GM23338 (cell line): ENCODE data around the gene HSPD1. TPM values are rescaled to one million over a fixed set of nuclear protein-coding genes. Genes with fewer than 3 reads are reported as not detected.

Experiments used
- ATAC-seq: fragments of 200-7000 bp; cut with Tn5 transposase; 3 replicates; pipeline ENCODE4 v1.9.1; 2020
- DNase-seq: peaks from one replicate; pipeline ENCODE4 v3.0.0-alpha.2; 2015; ENCODE audit warnings: low spot score
- H2AFZ ChIP-seq: fragments of 200-600 bp; sonication (generic); 2 replicates; pipeline ENCODE4 v1.8.0; 2016; ENCODE audit warnings: antibody characterized with exemption, mild to moderate bottlenecking, moderate library complexity
- H3F3A ChIP-seq: fragments of 200-600 bp; sonication (generic); replicated peaks from 2 replicates; pipeline ENCODE4 v1.8.0; 2017; ENCODE audit warnings: antibody characterized with exemption, mixed run types, low read depth
- H3K27ac ChIP-seq: fragments of 200-600 bp; sonication (generic); 2 replicates; pipeline ENCODE4 v1.6.1; 2016; ENCODE audit warnings: low read depth
- H3K27me3 ChIP-seq: fragments of 200-600 bp; sonication (generic); 2 replicates; pipeline ENCODE4 v1.8.0; 2016; ENCODE audit warnings: mild to moderate bottlenecking, mixed run types, moderate library complexity; ENCODE audit not compliant: insufficient read depth
- H3K36me3 ChIP-seq: fragments of 200-600 bp; sonication (generic); 2 replicates; pipeline ENCODE4 v1.8.0; 2016; ENCODE audit warnings: mild to moderate bottlenecking; ENCODE audit not compliant: insufficient read depth
- H3K4me1 ChIP-seq: fragments of 200-600 bp; sonication (generic); 2 replicates; pipeline ENCODE4 v1.8.0; 2016; ENCODE audit warnings: mild to moderate bottlenecking, moderate library complexity; ENCODE audit not compliant: insufficient read depth
- H3K4me2 ChIP-seq: fragments of 200-600 bp; sonication (generic); 2 replicates; pipeline ENCODE4 v1.7.1; 2017; ENCODE audit warnings: mixed run types
- H3K4me3 ChIP-seq: fragments of 200-600 bp; sonication (generic); 2 replicates; pipeline ENCODE4 v1.6.1; 2016; ENCODE audit warnings: mixed run types
- H3K79me2 ChIP-seq: fragments of 200-600 bp; sonication (generic); replicated peaks from 2 replicates; pipeline ENCODE4 v1.8.0; 2017; ENCODE audit warnings: mild to moderate bottlenecking; ENCODE audit not compliant: insufficient read depth
- H3K9me2 ChIP-seq: fragments of 200-600 bp; sonication (generic); 2 replicates; pipeline ENCODE4 v1.8.0; 2017; ENCODE audit not compliant: insufficient read depth
- H4K20me1 ChIP-seq: fragments of 200-600 bp; sonication (generic); replicated peaks from 2 replicates; pipeline ENCODE4 v1.8.0; 2017; ENCODE audit warnings: mild to moderate bottlenecking; ENCODE audit not compliant: insufficient read depth
- H3K27ac Mint-ChIP-seq: 2 replicates; pipeline ENCODE4 v1.8.0; 2020; ENCODE audit warnings: inconsistent platforms, mild to moderate bottlenecking, moderate library complexity, mixed read lengths
- H3K27me3 Mint-ChIP-seq: 3 replicates; pipeline ENCODE4 v1.8.0; 2022; ENCODE audit warnings: low read depth, mild to moderate bottlenecking, moderate library complexity, mixed read lengths, inconsistent platforms; ENCODE audit not compliant: insufficient read depth, poor library complexity
- H3K36me3 Mint-ChIP-seq: 3 replicates; pipeline ENCODE4 v1.8.0; 2021; ENCODE audit warnings: low read depth, mild to moderate bottlenecking, inconsistent platforms, moderate library complexity, mixed read lengths
- H3K4me1 Mint-ChIP-seq: 3 replicates; pipeline ENCODE4 v1.8.0; 2020; ENCODE audit warnings: mild to moderate bottlenecking, inconsistent platforms, mixed read lengths
- H3K4me3 Mint-ChIP-seq: 3 replicates; pipeline ENCODE4 v1.8.0; 2021; ENCODE audit warnings: moderate library complexity, mild to moderate bottlenecking, inconsistent platforms, mixed read lengths
- H3K9me3 Mint-ChIP-seq: 3 replicates; pipeline ENCODE4 v1.8.0; 2020; ENCODE audit warnings: moderate library complexity, mild to moderate bottlenecking, inconsistent platforms, mixed read lengths
- CREB1 ChIP-seq: fragments of 250-450 bp; sonication (Bioruptor Pico); IDR thresholded peaks from 2 replicates; pipeline ENCODE4 v1.5.0; 2020; ENCODE audit warnings: low read depth, mild to moderate bottlenecking, moderate library complexity
- EZH2 ChIP-seq: fragments of 200-600 bp; sonication (generic); IDR thresholded peaks from one replicate; pipeline ENCODE4 v1.8.0; 2017; ENCODE audit warnings: antibody characterized with exemption, mild to moderate bottlenecking, low read depth; ENCODE audit not compliant: unreplicated experiment
- EZH2phosphoT487 ChIP-seq: fragments of 200-600 bp; sonication (generic); IDR thresholded peaks from one replicate; pipeline ENCODE4 v1.8.1; 2018; ENCODE audit warnings: antibody characterized with exemption; ENCODE audit not compliant: unreplicated experiment
- JUNB ChIP-seq: IDR thresholded peaks from one replicate; pipeline ENCODE4 v1.6.1; 2016; ENCODE audit warnings: antibody characterized with exemption; ENCODE audit not compliant: unreplicated experiment
- NANOG ChIP-seq: IDR thresholded peaks from 2 replicates; pipeline ENCODE4 v1.6.1; 2016; ENCODE audit warnings: antibody characterized with exemption, borderline replicate concordance
- POLR2AphosphoS5 ChIP-seq: IDR thresholded peaks from 2 replicates; pipeline ENCODE4 v1.6.1; 2016; ENCODE audit warnings: antibody characterized with exemption, low read depth
- REST ChIP-seq: IDR thresholded peaks from one replicate; pipeline ENCODE4 v1.6.1; 2018; ENCODE audit warnings: antibody characterized with exemption; ENCODE audit not compliant: unreplicated experiment
- STAT1 ChIP-seq: IDR thresholded peaks from one replicate; pipeline ENCODE4 v1.6.1; 2016; ENCODE audit warnings: antibody characterized with exemption; ENCODE audit not compliant: unreplicated experiment
- ZNF331 ChIP-seq: fragments of 250-450 bp; sonication (Bioruptor Pico); IDR thresholded peaks from 2 replicates; pipeline ENCODE4 v1.5.0; 2020; ENCODE audit warnings: low read depth, mild to moderate bottlenecking, moderate library complexity
- ZNF462 ChIP-seq: fragments of 250-450 bp; sonication (Bioruptor Pico); IDR thresholded peaks from 2 replicates; pipeline ENCODE4 v1.5.0; 2020; ENCODE audit warnings: mild to moderate bottlenecking, moderate library complexity
- polyA plus RNA-seq: library from polyadenylated mRNA; unstranded; fragments of >200 nt; fragmentation: Nextera tagmentation; extraction: Ambion mirVana; gene quantifications from 2 replicates; pipeline ENCODE4 v1.2.1, GENCODE V29; 2016
- total RNA-seq: library from RNA; depleted of rRNA; stranded (reverse); fragments of >200 nt; shearing (Covaris generic); gene quantifications from 2 replicates; pipeline ENCODE4 v1.2.3, GENCODE V29; 2014
- TF ChIP-seq, protein P1 (sequence below), 2 experiments: fragments of 200-600 bp in 1 of 2; sonication (generic) in 1 of 2; conservative IDR thresholded peaks; 2 replicates each; pipeline versions ENCODE4 v1.5.1 to v1.6.1; 2016 to 2017; ENCODE audit warnings: antibody characterized with exemption in 2 of 2, low read depth in 2 of 2, mild to moderate bottlenecking in 2 of 2, moderate library complexity in 1 of 2

The HSPD1 gene
- total and polyA plus RNA-seq, 2 experiments from 2014 or later: 880 to 1,188 TPM

DNA sequence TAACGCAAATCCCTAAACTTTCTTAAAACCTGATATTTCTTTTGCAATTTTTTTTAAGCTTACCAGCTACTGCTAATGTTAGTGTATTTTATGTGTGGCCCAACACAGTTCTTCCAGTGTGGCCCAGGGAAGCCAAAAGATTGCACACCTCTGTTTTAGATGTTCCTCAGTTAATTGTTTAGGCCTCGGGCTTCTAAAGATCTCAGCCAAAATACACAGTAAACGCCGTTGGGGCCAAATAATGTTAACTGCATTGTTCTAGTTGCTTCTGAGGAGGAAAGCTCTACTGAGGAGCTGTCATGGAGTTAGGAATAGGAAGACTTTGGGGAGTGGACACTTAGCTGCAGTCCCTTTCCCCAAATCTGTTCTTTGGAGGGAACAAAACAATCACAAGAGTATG lies 2.6 kb upstream of the HSPD1 start:
- Mint-ChIP-seq H3K4me1 (peaks cover 22% of the 10 kb centered on the region), H3K4me3 (peak overlapping the region; percentile 96), H3K9me3 (peaks cover 9% of the 10 kb centered on the region; the same call in 2 of the 3 replicates), H3K27ac (no peak overlapping the region), H3K36me3 (peaks cover 71% of the 10 kb centered on the region), H3K27me3 (peaks cover 5% of the 10 kb centered on the region)
- Histone ChIP-seq H3K4me3 (peak overlapping the region; percentile 84), H3K36me3 (peaks cover 36% of the 10 kb centered on the region), H3K27me3 (no peaks in the 10 kb centered on the region), H4K20me1 (peaks cover 21% of the 10 kb centered on the region), H3K27ac (peak overlapping the region; percentile 48), H3K4me1 (peaks cover 19% of the 10 kb centered on the region), H2AFZ (no peak overlapping the region), H3F3A (peaks cover 17% of the 10 kb centered on the region; the same call in 1 of the 2 replicates), H3K9me2 (no peaks in the 10 kb centered on the region), H3K79me2 (peaks cover 59% of the 10 kb centered on the region), H3K4me2 (peak overlapping the region; percentile 94)
- no peak for ATAC-seq
- no peak for DNase-seq
- no peak for TF ChIP-seq POLR2AphosphoS5
- no peak for TF ChIP-seq STAT1
- TF ChIP-seq, protein P1, sequence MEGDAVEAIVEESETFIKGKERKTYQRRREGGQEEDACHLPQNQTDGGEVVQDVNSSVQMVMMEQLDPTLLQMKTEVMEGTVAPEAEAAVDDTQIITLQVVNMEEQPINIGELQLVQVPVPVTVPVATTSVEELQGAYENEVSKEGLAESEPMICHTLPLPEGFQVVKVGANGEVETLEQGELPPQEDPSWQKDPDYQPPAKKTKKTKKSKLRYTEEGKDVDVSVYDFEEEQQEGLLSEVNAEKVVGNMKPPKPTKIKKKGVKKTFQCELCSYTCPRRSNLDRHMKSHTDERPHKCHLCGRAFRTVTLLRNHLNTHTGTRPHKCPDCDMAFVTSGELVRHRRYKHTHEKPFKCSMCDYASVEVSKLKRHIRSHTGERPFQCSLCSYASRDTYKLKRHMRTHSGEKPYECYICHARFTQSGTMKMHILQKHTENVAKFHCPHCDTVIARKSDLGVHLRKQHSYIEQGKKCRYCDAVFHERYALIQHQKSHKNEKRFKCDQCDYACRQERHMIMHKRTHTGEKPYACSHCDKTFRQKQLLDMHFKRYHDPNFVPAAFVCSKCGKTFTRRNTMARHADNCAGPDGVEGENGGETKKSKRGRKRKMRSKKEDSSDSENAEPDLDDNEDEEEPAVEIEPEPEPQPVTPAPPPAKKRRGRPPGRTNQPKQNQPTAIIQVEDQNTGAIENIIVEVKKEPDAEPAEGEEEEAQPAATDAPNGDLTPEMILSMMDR (conservative IDR thresholded peaks at IDR 0.05; ENCODE audit: low read depth in 2 of 2): no peak
- no peak for TF ChIP-seq EZH2phosphoT487
- no peak for TF ChIP-seq NANOG
- TF ChIP-seq CREB1: no peak
- no peak for TF ChIP-seq ZNF331
- no peak for TF ChIP-seq REST
- TF ChIP-seq ZNF462: no peak
- no peak for TF ChIP-seq JUNB
- TF ChIP-seq EZH2: no peak
